ENCODE results near the gene PTER.

The PTER gene

GRCh38 chr10:16505161-16505560 is 68.4 kb downstream of the PTER start:
- Histone ChIP-seq H3F3A (ENCODE audit: insufficient read depth, low read length) (no peaks in the 10 kb centered on the region), H3K4me2 (ENCODE audit: low read depth, low read length) (no peak overlapping the region), H3K27ac (ENCODE audit: low read length) (no peak overlapping the region), H3K9me2 (replicated peaks; ENCODE audit: insufficient read depth, low read length) (no peaks in the 10 kb centered on the region), H4K20me1 (ENCODE audit: insufficient read depth, low read length) (no peaks in the 10 kb centered on the region), H3K79me2 (ENCODE audit: low read length) (no peaks in the 10 kb centered on the region), H3K27me3 (replicated peaks; ENCODE audit: insufficient read depth, low read length) (no peaks in the 10 kb centered on the region), H3K9me3 (replicated peaks; ENCODE audit: insufficient read depth, low read length) (no peaks in the 10 kb centered on the region), H3K36me3 (replicated peaks; ENCODE audit: insufficient read depth, low read length) (no peaks in the 10 kb centered on the region), H2AFZ (ENCODE audit: low read length) (no peak overlapping the region), H3K4me3 (ENCODE audit: low read length) (no peak overlapping the region), H3K9ac (ENCODE audit: low read length) (no peak overlapping the region), H3K4me1 (ENCODE audit: low read length) (no peaks in the 10 kb centered on the region)
- TF ChIP-seq CTCF (IDR thresholded peaks at IDR 0.05; ENCODE audit: low read length) (no peak), EZH2phosphoT487 (IDR thresholded peaks at IDR 0.05; ENCODE audit: low read length) (no peak), EZH2 (optimal IDR thresholded peaks at IDR 0.05; ENCODE audit: low read depth, low read length) (no peak)
- DNase-seq: no peak

- no peaks in the 10 kb centered on the region for H3K27me3 ChIP-seq (replicated peaks; ENCODE audit: insufficient read depth, low read length)
- no peaks in the 10 kb centered on the region for H3K79me2 ChIP-seq (ENCODE audit: low read length)
- H3F3A ChIP-seq (ENCODE audit: insufficient read depth, low read length): no peaks in the 10 kb centered on the region
- H4K20me1 ChIP-seq (ENCODE audit: insufficient read depth, low read length): no peaks in the 10 kb centered on the region
- H3K4me1 ChIP-seq (ENCODE audit: low read length): no peaks in the 10 kb centered on the region
- no peak for DNase-seq
- H3K27ac ChIP-seq (ENCODE audit: low read length): no peak overlapping the region
- no peak for TF ChIP-seq CTCF (IDR thresholded peaks at IDR 0.05; ENCODE audit: low read length)
- no peak for TF ChIP-seq EZH2 (optimal IDR thresholded peaks at IDR 0.05; ENCODE audit: low read depth, low read length)
- TF ChIP-seq EZH2phosphoT487 (IDR thresholded peaks at IDR 0.05; ENCODE audit: low read length): no peak
- H2AFZ ChIP-seq (ENCODE audit: low read length): no peak overlapping the region
- H3K9ac ChIP-seq (ENCODE audit: low read length): no peak overlapping the region
- no peaks in the 10 kb centered on the region for H3K36me3 ChIP-seq (replicated peaks; ENCODE audit: insufficient read depth, low read length)
- H3K9me2 ChIP-seq (replicated peaks; ENCODE audit: insufficient read depth, low read length): no peaks in the 10 kb centered on the region
- no peak overlapping the region for H3K4me2 ChIP-seq (ENCODE audit: low read depth, low read length)
- no peak overlapping the region for H3K4me3 ChIP-seq (ENCODE audit: low read length)
- H3K9me3 ChIP-seq (replicated peaks; ENCODE audit: insufficient read depth, low read length): no peaks in the 10 kb centered on the region
These were observed 73.2 kb downstream of the PTER start for GRCh38 chr10:16509996-16510395.

- no peak overlapping the region for H3K4me3 ChIP-seq (ENCODE audit: low read length)
- H2AFZ ChIP-seq (ENCODE audit: low read length): no peak overlapping the region
- no peaks in the 10 kb centered on the region for H3K9me2 ChIP-seq (replicated peaks; ENCODE audit: insufficient read depth, low read length)
- no peak overlapping the region for H3K9ac ChIP-seq (ENCODE audit: low read length)
- H3F3A ChIP-seq (ENCODE audit: insufficient read depth, low read length): no peaks in the 10 kb centered on the region
- H3K4me2 ChIP-seq (ENCODE audit: low read depth, low read length): no peak overlapping the region
- no peaks in the 10 kb centered on the region for H3K4me1 ChIP-seq (ENCODE audit: low read length)
- no peak overlapping the region for H3K27ac ChIP-seq (ENCODE audit: low read length)
- H3K79me2 ChIP-seq (ENCODE audit: low read length): no peaks in the 10 kb centered on the region
- no peaks in the 10 kb centered on the region for H3K36me3 ChIP-seq (replicated peaks; ENCODE audit: insufficient read depth, low read length)
- TF ChIP-seq EZH2phosphoT487 (IDR thresholded peaks at IDR 0.05; ENCODE audit: low read length) (no peak), CTCF (IDR thresholded peaks at IDR 0.05; ENCODE audit: low read length) (no peak), EZH2 (optimal IDR thresholded peaks at IDR 0.05; ENCODE audit: low read depth, low read length) (no peak)
- no peak for DNase-seq
- H4K20me1 ChIP-seq (ENCODE audit: insufficient read depth, low read length): no peaks in the 10 kb centered on the region
- no peaks in the 10 kb centered on the region for H3K27me3 ChIP-seq (replicated peaks; ENCODE audit: insufficient read depth, low read length)
- H3K9me3 ChIP-seq (replicated peaks; ENCODE audit: insufficient read depth, low read length): no peaks in the 10 kb centered on the region
These were observed 74.0 kb downstream of the PTER start for GRCh38 chr10:16510843-16511242.
